Measurements from ENCODE around the gene RAB7B.

Gene RAB7B

DNA sequence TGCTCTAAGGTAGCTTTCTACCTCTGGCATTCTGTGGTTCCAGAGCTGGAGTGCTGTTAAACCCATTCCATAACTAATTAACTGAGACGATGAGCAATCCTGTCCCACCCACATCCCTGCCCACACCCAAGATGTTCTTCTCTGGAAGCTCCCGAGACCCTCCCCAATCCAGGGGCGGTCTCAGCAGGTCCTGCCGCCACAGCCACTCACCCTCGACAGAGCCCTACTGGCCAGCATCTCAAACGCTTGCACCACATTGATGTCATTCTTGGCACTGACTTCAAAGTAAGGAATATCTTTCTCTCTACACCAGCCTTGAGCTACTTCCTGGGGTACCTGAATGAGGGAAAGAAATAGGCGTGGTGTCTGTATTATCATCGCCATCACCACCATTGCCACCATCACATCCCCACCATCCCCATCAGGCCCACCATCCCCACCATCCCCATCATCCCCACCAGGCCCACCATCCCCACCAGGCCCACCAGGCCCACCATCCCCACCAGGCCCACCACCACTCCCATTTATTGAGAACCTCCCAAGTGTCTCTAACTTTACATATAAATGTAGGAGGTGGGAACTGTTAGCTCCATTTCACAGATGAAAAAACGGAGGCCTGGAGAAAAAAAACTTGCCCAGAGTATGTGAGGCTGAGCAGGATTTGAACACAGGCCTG, 17.7 kb downstream of the RAB7B start:
- Histone ChIP-seq H3K79me2 (ENCODE audit: control insufficient read depth, low read length) (no peaks in the 10 kb centered on the region), H3K4me2 (ENCODE audit: low read length) (no peak overlapping the region), H3K9me2 (replicated peaks; ENCODE audit: control insufficient read depth, low read length) (no peaks in the 10 kb centered on the region), H3K36me3 (ENCODE audit: control insufficient read depth, low read length) (no peaks in the 10 kb centered on the region), H3F3A (ENCODE audit: control insufficient read depth, insufficient read depth) (no peaks in the 10 kb centered on the region), H3K9me3 (ENCODE audit: control insufficient read depth, insufficient read depth, low read length) (no peaks in the 10 kb centered on the region), H3K27ac (ENCODE audit: low read depth, low read length) (no peak overlapping the region), H3K27me3 (ENCODE audit: control insufficient read depth, low read length) (peaks cover 8% of the 10 kb centered on the region; the same call in 1 of the 2 replicates), H3K4me1 (ENCODE audit: control insufficient read depth, low read length) (no peaks in the 10 kb centered on the region), H3K4me3 (ENCODE audit: low read length) (no peak overlapping the region), H4K20me1 (ENCODE audit: control insufficient read depth, insufficient read depth, low read depth, low read length) (no peaks in the 10 kb centered on the region)
- TF ChIP-seq EZH2phosphoT487 (IDR thresholded peaks at IDR 0.05; ENCODE audit: borderline replicate concordance, low read length) = no peak
- TF ChIP-seq, protein P1, sequence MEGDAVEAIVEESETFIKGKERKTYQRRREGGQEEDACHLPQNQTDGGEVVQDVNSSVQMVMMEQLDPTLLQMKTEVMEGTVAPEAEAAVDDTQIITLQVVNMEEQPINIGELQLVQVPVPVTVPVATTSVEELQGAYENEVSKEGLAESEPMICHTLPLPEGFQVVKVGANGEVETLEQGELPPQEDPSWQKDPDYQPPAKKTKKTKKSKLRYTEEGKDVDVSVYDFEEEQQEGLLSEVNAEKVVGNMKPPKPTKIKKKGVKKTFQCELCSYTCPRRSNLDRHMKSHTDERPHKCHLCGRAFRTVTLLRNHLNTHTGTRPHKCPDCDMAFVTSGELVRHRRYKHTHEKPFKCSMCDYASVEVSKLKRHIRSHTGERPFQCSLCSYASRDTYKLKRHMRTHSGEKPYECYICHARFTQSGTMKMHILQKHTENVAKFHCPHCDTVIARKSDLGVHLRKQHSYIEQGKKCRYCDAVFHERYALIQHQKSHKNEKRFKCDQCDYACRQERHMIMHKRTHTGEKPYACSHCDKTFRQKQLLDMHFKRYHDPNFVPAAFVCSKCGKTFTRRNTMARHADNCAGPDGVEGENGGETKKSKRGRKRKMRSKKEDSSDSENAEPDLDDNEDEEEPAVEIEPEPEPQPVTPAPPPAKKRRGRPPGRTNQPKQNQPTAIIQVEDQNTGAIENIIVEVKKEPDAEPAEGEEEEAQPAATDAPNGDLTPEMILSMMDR (IDR thresholded peaks at IDR 0.05; ENCODE audit: low read depth, low read length, poor library complexity, severe bottlenecking) = no peak

DNA sequence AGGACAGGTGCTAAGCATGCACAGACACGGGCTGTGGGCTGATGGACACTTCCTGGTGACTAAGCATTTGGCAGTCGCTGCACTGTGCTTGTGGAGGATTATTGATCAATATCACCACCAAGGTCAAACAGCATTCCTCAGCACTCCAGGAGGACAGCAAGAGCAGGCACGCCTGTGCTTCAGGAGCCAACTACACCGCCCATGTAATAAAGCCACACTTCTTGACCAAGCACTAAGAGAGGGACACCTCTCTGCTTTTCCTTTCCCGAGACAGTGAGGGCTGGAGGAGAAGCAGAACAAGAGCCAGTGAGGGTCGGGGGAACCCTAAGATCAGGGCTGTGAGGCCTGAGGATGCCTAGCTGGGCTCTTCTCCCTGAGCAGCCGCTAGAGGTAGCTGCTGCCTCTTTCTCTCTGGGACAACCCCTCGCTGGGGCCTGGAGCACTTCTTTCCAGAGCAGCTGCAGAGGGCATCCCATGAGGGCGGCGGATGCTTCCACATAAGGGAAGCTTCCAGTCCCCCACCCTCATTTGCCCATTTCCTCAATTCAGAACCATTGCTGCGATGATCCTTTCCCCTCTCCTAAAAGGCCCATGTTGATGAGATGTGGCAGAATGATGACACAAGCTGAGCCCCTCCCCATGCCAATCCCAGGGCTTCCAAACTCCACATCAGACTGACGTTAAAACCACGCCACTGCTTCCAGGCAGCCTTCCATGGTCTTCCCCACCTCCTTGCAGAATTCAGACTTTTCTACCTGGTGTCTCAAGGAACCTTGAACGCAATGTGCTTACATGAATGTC, 19.1 kb downstream of the RAB7B start:
- Histone ChIP-seq H3K27me3 (ENCODE audit: control insufficient read depth, low read length) (0 out of 2 replicates have a peak, but pooled peaks cover 3% of the 10 kb centered on the region), H3K9me3 (ENCODE audit: control insufficient read depth, insufficient read depth, low read length) (no peaks in the 10 kb centered on the region), H3K27ac (ENCODE audit: low read depth, low read length) (no peak overlapping the region), H3K79me2 (ENCODE audit: control insufficient read depth, low read length) (no peaks in the 10 kb centered on the region), H3K4me2 (ENCODE audit: low read length) (no peak overlapping the region), H3K4me3 (ENCODE audit: low read length) (no peak overlapping the region), H4K20me1 (ENCODE audit: control insufficient read depth, insufficient read depth, low read depth, low read length) (no peaks in the 10 kb centered on the region), H3K9me2 (replicated peaks; ENCODE audit: control insufficient read depth, low read length) (no peaks in the 10 kb centered on the region), H3K4me1 (ENCODE audit: control insufficient read depth, low read length) (no peaks in the 10 kb centered on the region), H3K36me3 (ENCODE audit: control insufficient read depth, low read length) (no peaks in the 10 kb centered on the region), H3F3A (ENCODE audit: control insufficient read depth, insufficient read depth) (no peaks in the 10 kb centered on the region)
- TF ChIP-seq, protein P1 (IDR thresholded peaks at IDR 0.05; ENCODE audit: low read depth, low read length, poor library complexity, severe bottlenecking) = peak; percentile 34
- no peak for TF ChIP-seq EZH2phosphoT487 (IDR thresholded peaks at IDR 0.05; ENCODE audit: borderline replicate concordance, low read length)

DNA sequence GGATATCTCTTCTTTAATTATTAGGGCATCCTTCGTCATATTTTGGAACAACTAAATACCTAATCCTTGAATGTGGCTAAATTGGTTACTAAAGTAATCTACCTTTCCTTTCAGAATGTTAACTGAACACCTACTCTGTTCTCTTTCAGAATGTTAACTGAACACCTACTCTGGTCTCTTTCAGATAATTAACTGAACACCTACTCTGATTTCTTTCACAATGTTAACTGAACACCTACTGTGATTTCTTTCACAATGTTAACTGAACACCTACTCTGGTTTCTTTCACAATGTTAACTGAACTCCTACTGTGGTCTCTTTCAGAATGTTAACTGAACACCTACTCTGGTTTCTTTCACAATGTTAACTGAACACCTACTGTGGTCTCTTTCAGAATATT, 21.9 kb downstream of the RAB7B start:
- Histone ChIP-seq H3K9me3 (ENCODE audit: control insufficient read depth, insufficient read depth, low read length) (no peaks in the 10 kb centered on the region), H3K36me3 (ENCODE audit: control insufficient read depth, low read length) (no peaks in the 10 kb centered on the region), H3K4me3 (ENCODE audit: low read length) (no peak overlapping the region), H3K4me2 (ENCODE audit: low read length) (no peak overlapping the region), H3K79me2 (ENCODE audit: control insufficient read depth, low read length) (no peaks in the 10 kb centered on the region), H3K27me3 (ENCODE audit: control insufficient read depth, low read length) (0 out of 2 replicates have a peak, but pooled peaks cover 3% of the 10 kb centered on the region), H4K20me1 (ENCODE audit: control insufficient read depth, insufficient read depth, low read depth, low read length) (no peaks in the 10 kb centered on the region), H3K4me1 (ENCODE audit: control insufficient read depth, low read length) (no peaks in the 10 kb centered on the region), H3K9me2 (replicated peaks; ENCODE audit: control insufficient read depth, low read length) (no peaks in the 10 kb centered on the region), H3F3A (ENCODE audit: control insufficient read depth, insufficient read depth) (no peaks in the 10 kb centered on the region), H3K27ac (ENCODE audit: low read depth, low read length) (no peak overlapping the region)
- TF ChIP-seq, protein P1 (IDR thresholded peaks at IDR 0.05; ENCODE audit: low read depth, low read length, poor library complexity, severe bottlenecking) = no peak
- TF ChIP-seq EZH2phosphoT487 (IDR thresholded peaks at IDR 0.05; ENCODE audit: borderline replicate concordance, low read length) = no peak
